ENCODE data around the gene DCHS1.
A peak's percentile ranks its signal among the peaks of the same experiment; 100 is the strongest.

The DCHS1 gene

DNA sequence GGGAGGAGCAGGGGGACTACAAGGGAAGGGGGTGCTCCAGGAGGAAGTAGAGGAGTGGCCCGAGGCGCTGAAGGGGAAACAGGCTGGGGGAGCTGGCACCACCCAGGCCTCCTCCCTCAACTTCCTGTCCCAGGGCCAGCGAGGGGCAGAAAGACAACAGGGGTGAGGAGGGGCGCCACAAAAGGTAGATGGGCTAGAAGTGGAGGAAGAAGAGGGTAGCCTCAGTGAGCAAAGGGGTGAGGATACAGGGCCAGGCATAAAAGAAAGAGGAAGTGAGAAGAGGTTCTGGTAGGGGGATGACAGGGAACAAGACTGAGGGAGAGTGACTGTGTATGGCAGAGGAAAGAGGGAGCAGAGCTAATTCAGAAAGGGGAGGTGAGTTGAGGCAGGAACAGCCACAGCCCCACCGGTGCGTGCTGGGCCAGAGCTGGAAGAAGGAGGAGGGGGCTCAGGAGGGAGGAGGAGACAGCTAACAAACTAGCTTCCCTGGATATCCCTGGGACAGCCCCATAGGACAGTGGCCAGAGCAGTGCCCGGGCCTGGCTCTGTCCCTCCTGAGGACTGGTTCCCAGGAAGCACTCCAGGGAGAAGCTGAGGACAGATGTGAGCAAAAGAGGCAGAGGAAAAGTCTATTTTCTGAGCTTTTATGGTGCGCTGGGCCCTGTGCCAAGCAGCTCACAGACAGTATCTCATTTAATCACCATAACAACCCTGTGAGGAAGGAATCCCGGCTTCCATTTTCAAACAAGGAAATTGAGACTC, 8.5 kb downstream of the DCHS1 start:
- DNase-seq (ENCODE audit: low read depth) = no peak

- DNase-seq (ENCODE audit: low read depth) = no peak
Measured at GRCh38 chr11:6646576-6646917, 9.1 kb downstream of the DCHS1 start.

DNA sequence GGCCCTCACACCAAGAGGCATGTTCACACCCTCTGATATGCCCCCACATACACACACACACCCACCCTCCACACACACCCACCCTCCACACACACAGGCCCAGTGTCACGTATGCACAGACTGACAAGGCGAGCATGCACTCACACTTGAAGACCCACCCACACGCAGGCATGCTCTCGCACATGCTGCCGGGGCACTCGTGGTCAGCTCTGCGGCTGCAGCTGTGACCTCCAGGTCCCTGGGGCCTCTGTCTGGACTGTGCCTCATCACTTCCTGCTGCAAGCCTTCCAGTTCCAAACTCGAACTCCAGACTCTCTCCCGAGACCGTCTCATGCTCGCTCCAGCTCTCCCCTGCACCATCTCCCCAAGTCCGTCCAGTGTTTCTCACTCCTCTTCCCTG, 9.5 kb downstream of the DCHS1 start:
- peak; percentile 8 for DNase-seq (ENCODE audit: low read depth)

DNA sequence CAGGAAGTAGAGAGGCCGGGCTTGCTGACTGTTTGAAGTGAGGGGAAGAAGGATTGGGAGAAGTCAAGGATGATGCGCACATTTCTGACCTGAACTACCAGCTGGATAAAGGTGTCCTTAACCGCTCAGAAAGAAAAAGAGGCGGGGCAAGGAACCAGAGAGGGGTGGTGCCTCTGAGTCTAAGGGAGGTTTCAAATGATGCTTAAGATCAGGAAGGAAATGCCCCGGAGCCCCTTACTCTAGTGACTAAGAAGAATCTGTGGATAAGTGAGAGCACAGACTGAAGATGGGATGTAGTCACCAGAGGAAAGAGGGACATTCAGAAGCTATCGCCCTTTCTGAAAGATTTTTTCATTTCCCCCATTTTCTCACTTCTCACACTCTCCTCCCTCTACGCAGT, 12.7 kb downstream of the DCHS1 start:
- DNase-seq (ENCODE audit: low read depth) = no peak

DNA sequence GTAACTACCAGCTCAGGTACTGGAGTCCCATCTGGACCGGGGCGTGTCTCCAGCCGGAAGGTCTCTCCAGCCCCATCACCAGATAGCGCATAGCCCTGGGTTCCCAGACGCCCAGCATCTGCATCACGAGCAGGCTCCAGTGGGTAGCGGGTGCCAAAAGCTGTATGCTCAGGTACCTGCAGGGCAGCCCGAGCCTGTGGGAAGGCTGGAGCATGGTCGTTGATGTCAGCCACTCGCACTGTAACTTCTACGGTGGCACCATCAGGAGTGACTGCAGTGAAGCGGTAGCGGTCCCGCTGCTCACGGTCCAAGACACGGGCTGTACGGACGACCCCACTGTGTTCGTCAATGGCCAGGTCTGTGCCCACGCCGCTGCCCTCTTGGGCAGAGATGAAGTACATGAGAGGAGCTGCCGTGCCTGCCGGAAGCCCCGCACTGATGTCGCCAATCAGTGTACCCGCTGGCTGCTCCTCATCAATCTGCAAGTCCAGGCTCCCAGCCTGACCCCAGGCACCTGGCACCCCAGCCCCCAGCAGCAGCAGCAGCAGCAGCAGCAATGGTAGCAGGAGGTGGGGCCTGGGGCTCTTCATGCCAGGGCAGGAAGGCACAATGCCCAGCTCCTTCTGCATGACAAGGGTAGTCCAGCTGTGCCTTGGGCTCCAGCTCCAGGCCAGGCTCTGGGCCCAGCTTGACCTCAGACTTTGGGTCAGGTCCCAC, 14.5 kb downstream of the DCHS1 start:
- DNase-seq (ENCODE audit: low read depth) = no peak

- DNase-seq (ENCODE audit: low read depth) = no peak
Measured at GRCh38 chr11:6640036-6640984, 15.3 kb downstream of the DCHS1 start.

- no peak for DNase-seq (ENCODE audit: low read depth)
Measured at GRCh38 chr11:6638429-6638828, 17.2 kb downstream of the DCHS1 start.

GRCh38 chr11:6637871-6638270, 17.7 kb downstream of the DCHS1 start:
- DNase-seq (ENCODE audit: low read depth) = no peak

- DNase-seq (ENCODE audit: low read depth) = no peak
Measured at GRCh38 chr11:6636480-6636879, 19.1 kb downstream of the DCHS1 start.

DNA sequence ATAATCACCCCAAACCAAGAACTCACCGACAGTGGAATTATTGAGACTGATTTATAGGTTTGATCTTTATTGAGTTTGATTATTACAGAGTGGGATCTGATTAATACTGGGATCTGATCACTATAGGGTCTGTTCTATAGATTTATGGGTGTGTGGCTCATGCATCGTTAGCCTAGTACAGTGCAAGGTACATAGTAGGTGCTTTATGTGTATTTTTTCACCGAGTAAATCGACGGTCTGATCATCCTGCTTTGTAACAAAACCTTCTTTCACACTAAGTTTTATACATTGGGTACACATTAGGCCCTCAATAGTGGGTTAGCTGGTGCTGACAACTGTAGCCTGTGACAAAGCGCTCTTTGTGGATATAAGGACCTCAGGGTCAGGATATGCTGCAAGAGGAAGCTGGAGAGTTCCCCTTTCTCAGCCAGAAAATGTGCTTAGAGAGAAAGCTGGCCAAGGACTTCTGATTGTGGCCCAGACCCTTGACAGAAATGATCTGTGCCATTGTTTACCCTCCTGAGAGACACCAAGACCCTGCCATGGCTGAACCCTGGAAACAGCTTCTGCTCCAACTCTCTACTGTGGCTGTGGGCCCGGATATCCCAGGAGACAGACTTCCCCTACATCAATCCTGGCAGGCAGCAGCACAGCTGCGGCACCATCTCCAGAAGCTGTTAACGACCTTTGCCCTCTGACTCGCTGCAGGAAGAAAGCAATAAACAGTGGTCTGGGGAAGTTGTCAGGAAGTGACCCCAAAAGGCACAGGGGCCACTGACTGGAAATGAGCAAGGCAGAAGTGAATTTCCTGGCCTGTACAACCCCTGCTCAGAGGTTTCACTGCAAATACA, 20.3 kb downstream of the DCHS1 start:
- no peak for DNase-seq (ENCODE audit: low read depth)

GRCh38 chr11:6634534-6634933, 21.1 kb downstream of the DCHS1 start:
- DNase-seq (ENCODE audit: low read depth) = no peak

DNA sequence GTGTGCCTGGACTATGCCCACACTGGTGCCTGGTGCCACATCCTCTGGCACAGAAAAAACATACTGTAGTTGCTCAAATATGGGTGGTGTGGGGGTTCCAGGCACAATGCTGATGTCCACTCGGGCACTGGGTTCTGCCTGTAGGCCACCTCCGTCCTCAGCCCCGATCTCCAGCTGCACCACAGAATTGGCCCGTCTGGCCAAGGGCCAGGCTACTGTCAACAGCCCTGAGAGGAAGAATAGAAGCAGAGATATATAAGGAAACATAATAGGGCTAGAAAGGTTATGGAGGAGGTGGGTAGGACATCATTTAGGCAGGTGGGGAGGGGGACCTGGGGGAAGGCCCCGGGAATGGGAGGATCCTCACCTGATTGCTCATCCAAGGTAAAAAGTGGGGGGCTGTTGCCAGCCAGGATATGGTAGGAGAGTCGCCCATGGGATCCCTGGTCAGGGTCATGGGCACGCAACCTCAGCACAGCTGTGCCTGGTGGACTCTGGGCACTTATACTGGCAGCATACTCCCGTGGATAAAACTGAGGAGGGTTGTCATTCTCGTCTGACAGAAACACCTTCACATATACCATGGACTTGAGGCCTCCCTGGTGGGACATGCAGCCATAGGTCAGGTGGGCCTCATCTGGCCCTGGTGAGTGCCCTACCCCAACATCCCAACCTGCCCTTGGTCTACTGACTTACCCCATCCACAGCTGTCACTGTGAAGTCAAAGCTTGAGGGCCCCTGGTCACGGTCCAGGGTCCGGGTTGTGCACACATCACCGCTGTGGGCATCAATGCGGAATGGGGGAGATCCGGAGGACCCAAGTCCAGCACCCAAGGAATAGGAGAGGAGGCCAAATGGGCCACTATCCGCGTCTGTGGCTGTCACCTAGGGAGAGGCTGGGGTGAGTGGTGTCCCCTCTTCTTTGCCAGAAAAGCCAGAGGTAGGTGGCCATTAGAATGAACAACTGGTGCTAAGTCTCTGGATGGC, 21.9 kb downstream of the DCHS1 start:
- DNase-seq (ENCODE audit: low read depth) = no peak

- no peak for DNase-seq (ENCODE audit: low read depth)
Measured at GRCh38 chr11:6632116-6633073, 23.2 kb downstream of the DCHS1 start.

- no peak for DNase-seq (ENCODE audit: low read depth)
Measured at GRCh38 chr11:6631361-6631890, 24.2 kb downstream of the DCHS1 start.

GRCh38 chr11:6630632-6631291, 24.8 kb downstream of the DCHS1 start:
- no peak for DNase-seq (ENCODE audit: low read depth)

DNA sequence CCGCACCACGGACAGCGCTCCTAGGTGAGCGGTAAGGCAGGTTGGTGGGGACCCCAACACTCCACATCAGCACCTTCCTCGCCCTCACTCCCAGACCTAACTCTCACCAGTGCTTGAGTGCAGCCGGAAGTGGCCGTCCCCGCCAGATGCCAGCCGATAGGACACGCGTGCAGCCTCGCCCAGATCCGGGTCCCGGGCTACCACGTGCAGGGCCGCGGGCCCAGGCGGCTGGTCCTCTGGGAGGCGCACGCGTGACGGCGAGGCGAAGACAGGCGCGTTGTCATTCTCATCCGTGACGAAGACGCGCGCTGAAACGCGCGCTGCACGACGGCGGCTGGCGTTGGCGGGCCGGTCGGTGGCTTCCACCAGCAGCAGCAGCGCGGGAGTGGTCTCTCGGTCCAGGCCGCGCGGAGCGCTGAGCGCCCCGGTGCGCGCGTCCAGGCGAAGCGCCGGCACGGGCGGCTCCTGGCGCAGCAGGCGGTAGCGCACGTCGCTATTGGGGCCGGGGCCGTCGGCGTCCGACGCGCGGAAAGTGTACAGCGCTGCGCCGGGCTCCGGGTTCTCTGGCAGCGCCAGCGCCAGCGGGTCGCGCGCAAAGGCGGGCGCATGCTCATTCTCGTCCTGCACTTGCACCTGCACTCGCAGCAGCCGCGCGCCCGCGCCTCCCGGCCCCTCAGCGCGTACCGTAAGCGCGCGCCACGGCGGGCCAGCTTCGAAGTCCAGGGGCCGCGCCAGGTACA, 25.5 kb downstream of the DCHS1 start:
- DNase-seq (ENCODE audit: low read depth) = no peak

GRCh38 chr11:6629573-6629891, 26.1 kb downstream of the DCHS1 start:
- no peak for DNase-seq (ENCODE audit: low read depth)

GRCh38 chr11:6628526-6628925, 27.1 kb downstream of the DCHS1 start:
- no peak for DNase-seq (ENCODE audit: low read depth)

Measured in non-pigmented ciliary epithelial cell (primary cell).